Right cardiac atrium (tissue), 5 donors: ENCODE results near the gene SOS2. TPM values are rescaled to one million over a fixed set of nuclear protein-coding genes. Genes with fewer than 3 reads are reported as not detected.

ENCODE experiments used
- ATAC-seq, 2 donors: fragments of 200-7000 bp; cut with Tn5 transposase; one replicate each; pipeline versions ENCODE4 v1.8.0 to v1.9.1; 2020; ENCODE audit warnings: moderate library complexity in 2 of 2, mild to moderate bottlenecking in 1 of 2
- DNase-seq, 3 donors: peaks; one replicate each; pipeline ENCODE4 v3.0.0-alpha.2; 2020
- H3K27ac ChIP-seq: one replicate; pipeline ENCODE4 v1.5.1; 2013; ENCODE audit warnings: mild to moderate bottlenecking, low read length, control low read depth, moderate library complexity
- H3K27me3 ChIP-seq: one replicate; pipeline ENCODE4 v1.6.1; 2013; ENCODE audit not compliant: control insufficient read depth, insufficient read depth
- H3K4me1 ChIP-seq: one replicate; pipeline ENCODE4 v1.6.1; 2013; ENCODE audit warnings: low read length; ENCODE audit not compliant: control insufficient read depth, insufficient read depth
- H3K4me3 ChIP-seq: one replicate; pipeline ENCODE4 v1.5.1; 2013; ENCODE audit warnings: low read length, control low read depth
- H3K9me3 ChIP-seq: one replicate; pipeline ENCODE4 v1.6.1; 2013; ENCODE audit warnings: low read length; ENCODE audit not compliant: control insufficient read depth
- WGBS: extraction: QIAGEN DNeasy Blood & Tissue Kit; methylation state at CpG from one replicate; pipeline ENCODE4 v1.1.7; 2013; 5-methylcytosine and 5-hydroxymethylcytosine counted together
- intact Hi-C, 4 donors: fragments of 100-400 bp; cut with DNase I; formaldehyde crosslinking; loops; one replicate each; pipeline versions ENCODE4 v1.11.0 to v1.14.0; 2022 to 2023
- polyA plus RNA-seq: library from polyadenylated mRNA; stranded (reverse); fragments of 200-250 nt; gene quantifications from one replicate; pipeline ENCODE4 v1.2.3, GENCODE V29; 2013
- total RNA-seq, 4 donors: library from RNA; stranded (reverse); fragmentation: NEBNext Ultra II Directional; extraction: Animal tissue kit (Norgen Biotek cat#: 25700); gene quantifications; one replicate each; pipeline ENCODE4 v1.2.1, GENCODE V29; 2021
- donor health status: healthy with polysubstance abuse.
- donor health status: DM: no; HTN: yes; CAD: no.
- donor health status: DM: no; HTN: no; CAD: no.
- donor health status: DM: no; HTN: yes; CAD: no; lungs with severe emphysema.
- donor health status: DM: yes; HTN: yes; CAD: no.

SOS2 gene
- total and polyA plus RNA-seq, 5 donors, result 13.0 to 33.7 (median 28.4) TPM

- 83% methylated on average over 2 of the region's 2 CpGs for WGBS
- H3K9me3 ChIP-seq, result no peaks in the 10 kb centered on the region
- no peak overlapping the region for H3K27ac ChIP-seq
- no peak overlapping the region for H3K4me3 ChIP-seq
- intact Hi-C loops, result no loop called here
- DNase-seq, result no peak
- no peaks in the 10 kb centered on the region for H3K27me3 ChIP-seq
- no peaks in the 10 kb centered on the region for H3K4me1 ChIP-seq
- no peak for ATAC-seq
These were observed 162.1 kb downstream of the SOS2 start for GRCh38 chr14:50069325-50069724.

DNA sequence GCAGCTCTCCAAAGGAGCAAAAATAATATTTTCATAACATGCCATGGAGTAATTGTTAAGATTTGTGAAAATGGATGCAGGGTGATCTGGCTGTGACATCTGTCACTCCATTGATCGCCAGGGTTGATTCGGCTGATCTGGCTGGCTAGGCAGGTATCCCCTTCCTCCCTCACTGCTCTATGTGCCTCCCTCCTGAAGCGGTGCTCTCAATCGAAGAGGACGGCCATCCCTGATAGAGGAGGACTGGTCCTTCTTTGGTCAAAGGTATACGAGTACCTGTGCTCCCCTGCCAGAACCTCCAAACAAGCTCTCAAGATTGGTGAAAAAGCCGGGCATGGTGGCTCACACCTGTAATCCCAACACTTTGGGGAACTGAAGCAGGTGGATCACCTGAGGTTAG, 162.9 kb downstream of the SOS2 start:
- DNase-seq (no peak), ATAC-seq (no peak)
- intact Hi-C loops, result no loop called here

GRCh38 chr14:50067723-50068495, 163.5 kb downstream of the SOS2 start:
- intact Hi-C loops, result no loop called here
- H3K4me1 ChIP-seq, result no peaks in the 10 kb centered on the region
- no peaks in the 10 kb centered on the region for H3K9me3 ChIP-seq
- 89% methylated on average over 8 of the region's 8 CpGs for WGBS
- ATAC-seq (no peak), DNase-seq (no peak)
- H3K4me3 ChIP-seq, result no peak overlapping the region
- no peak overlapping the region for H3K27ac ChIP-seq
- no peaks in the 10 kb centered on the region for H3K27me3 ChIP-seq

More for the DNA sequence above, 162.9 kb downstream of the SOS2 start:
- H3K27me3 ChIP-seq, result no peaks in the 10 kb centered on the region
- H3K9me3 ChIP-seq, result no peaks in the 10 kb centered on the region
- H3K27ac ChIP-seq, result no peak overlapping the region
- WGBS, result 96% methylated on average over 7 of the region's 7 CpGs
- H3K4me1 ChIP-seq, result no peaks in the 10 kb centered on the region
- H3K4me3 ChIP-seq, result no peak overlapping the region

Other genes with a start within 250 kb of the SOS2 start
- gene VCPKMT, start 115.0 kb downstream of the SOS2 start, total RNA-seq, result 1 to 10 TPM; 2.8 to 4.3 (median 3.3) TPM
- gene VCPKMT, start 115.0 kb downstream of the SOS2 start, polyA plus RNA-seq, result 3.8 TPM
- 1 to 10 TPM; 5.2 to 9.4 (median 7.7) TPM for gene L2HGDH, start 80.7 kb upstream of the SOS2 start, total RNA-seq
- gene L2HGDH, start 80.7 kb upstream of the SOS2 start, polyA plus RNA-seq, result 4.4 TPM
- gene DMAC2L, start 80.7 kb upstream of the SOS2 start, total RNA-seq, result 10 to 100 TPM; 14.8 to 23.6 (median 19.3) TPM
- gene DMAC2L, start 80.7 kb upstream of the SOS2 start, polyA plus RNA-seq, result 19.9 TPM
- 1 to 10 TPM; 1.8 to 4.7 (median 3.5) TPM for gene CDKL1, start 165.3 kb upstream of the SOS2 start, total RNA-seq
- 1.0 TPM for gene CDKL1, start 165.3 kb upstream of the SOS2 start, polyA plus RNA-seq